BLaER1 treated with 17β-estradiol and CSF1 and Interleukin-3, amounts not matched to agents 10 nM and 100 nM (cell line): ENCODE results near the gene WDR19.

Experiments
- H3K27ac ChIP-seq, 11 experiments: shearing (Covaris generic); formaldehyde crosslinking; 2 replicates each; pipeline ENCODE4 v1.8.1; 2022
- H3K27me3 ChIP-seq, 11 experiments: shearing (Covaris generic); formaldehyde crosslinking; 2 replicates each; pipeline ENCODE4 v1.8.1; 2022
- H3K36me3 ChIP-seq, 11 experiments: shearing (Covaris generic); formaldehyde crosslinking; 2 replicates each; pipeline ENCODE4 v1.8.1; 2022
- H3K4me1 ChIP-seq, 10 experiments: shearing (Covaris generic); formaldehyde crosslinking; 2 replicates each; pipeline ENCODE4 v1.8.1; 2022
- H3K4me2 ChIP-seq, 11 experiments: shearing (Covaris generic); formaldehyde crosslinking; 2 replicates each; pipeline ENCODE4 v1.8.1; 2022
- H3K4me3 ChIP-seq, 10 experiments: shearing (Covaris generic); formaldehyde crosslinking; 2 replicates each; pipeline ENCODE4 v1.8.1; 2022
- H3K9ac ChIP-seq, 11 experiments: shearing (Covaris generic); formaldehyde crosslinking; 2 replicates each; pipeline ENCODE4 v1.8.1; 2022
- H3K9me3 ChIP-seq, 11 experiments: shearing (Covaris generic); formaldehyde crosslinking; replicated peaks in 1 of 11; 2 replicates each; pipeline ENCODE4 v1.8.1; 2022
- H4K20me1 ChIP-seq, 11 experiments: shearing (Covaris generic); formaldehyde crosslinking; 2 replicates each; pipeline ENCODE4 v1.8.1; 2022
- Cebpa-rat ChIP-seq, 11 experiments: shearing (Covaris generic); IDR thresholded peaks; 2 replicates each; pipeline ENCODE4 v1.8.1; 2022

Gene WDR19

GRCh38 chr4:39324897-39325613 is 142.7 kb downstream of the WDR19 start:
- peaks cover 76 to 99% (median 90%) of the 10 kb centered on the region in 11 experiments for H3K36me3 ChIP-seq
- H3K27ac ChIP-seq = no peak overlapping the region
- H3K4me2 ChIP-seq = no peak overlapping the region

GRCh38 chr4:39326468-39326977 is 144.2 kb downstream of the WDR19 start:
- Histone ChIP-seq H3K4me3 (no peak overlapping the region), H3K36me3 (peaks cover 62 to 88% (median 77%) of the 10 kb centered on the region in 11 experiments), H3K9ac (no peak overlapping the region), H3K27me3 (no peaks in the 10 kb centered on the region), H3K4me2 (no peak overlapping the region), H3K27ac (no peak overlapping the region), H3K9me3 (peaks cover 0 to 8% (median 0%) of the 10 kb centered on the region in 11 experiments; a peak in 4 of 22 replicates), H4K20me1 (peaks cover 0 to 12% (median 0%) of the 10 kb centered on the region in 11 experiments; a peak in 4 of 22 replicates), H3K4me1 (no peaks in the 10 kb centered on the region)
- no peak for TF ChIP-seq Cebpa-rat (IDR thresholded peaks at IDR 0.05)

More at GRCh38 chr4:39324897-39325613, 142.7 kb downstream of the WDR19 start:
- Histone ChIP-seq H3K27me3 (no peaks in the 10 kb centered on the region), H3K4me1 (no peaks in the 10 kb centered on the region), H3K4me3 (no peak overlapping the region), H3K9ac (no peak overlapping the region), H3K9me3 (peaks cover 0 to 8% (median 0%) of the 10 kb centered on the region in 11 experiments; a peak in 4 of 22 replicates), H4K20me1 (peaks cover 0 to 12% (median 0%) of the 10 kb centered on the region in 11 experiments; a peak in 3 of 22 replicates)
- TF ChIP-seq Cebpa-rat (IDR thresholded peaks at IDR 0.05) = no peak

- H3K36me3 ChIP-seq = peaks cover 31 to 77% (median 49%) of the 10 kb centered on the region in 11 experiments
- no peak for TF ChIP-seq Cebpa-rat (IDR thresholded peaks at IDR 0.05)
- no peaks in the 10 kb centered on the region for H3K4me1 ChIP-seq
- H3K27ac ChIP-seq = no peak overlapping the region
- H3K4me2 ChIP-seq = no peak overlapping the region
- no peak overlapping the region for H3K4me3 ChIP-seq
- H3K9me3 ChIP-seq = peaks cover 0 to 8% (median 0%) of the 10 kb centered on the region in 11 experiments; a peak in 4 of 22 replicates
- no peak overlapping the region for H3K9ac ChIP-seq
- no peaks in the 10 kb centered on the region for H3K27me3 ChIP-seq
- H4K20me1 ChIP-seq = peaks cover 0 to 12% (median 4%) of the 10 kb centered on the region in 11 experiments; a peak in 8 of 22 replicates
Measured at GRCh38 chr4:39330353-39330752, 148.0 kb downstream of the WDR19 start.

GRCh38 chr4:39331191-39331590 is 148.9 kb downstream of the WDR19 start:
- Histone ChIP-seq H3K9me3 (peaks cover 0 to 8% (median 0%) of the 10 kb centered on the region in 11 experiments; a peak in 4 of 22 replicates), H3K4me1 (no peaks in the 10 kb centered on the region), H3K27me3 (no peaks in the 10 kb centered on the region), H3K4me3 (no peak overlapping the region), H3K9ac (no peak overlapping the region), H4K20me1 (peaks cover 0 to 16% (median 9%) of the 10 kb centered on the region in 11 experiments; a peak in 9 of 22 replicates), H3K36me3 (peaks cover 23 to 77% (median 45%) of the 10 kb centered on the region in 11 experiments; a peak in 21 of 22 replicates), H3K4me2 (no peak overlapping the region), H3K27ac (no peak overlapping the region)
- TF ChIP-seq Cebpa-rat (IDR thresholded peaks at IDR 0.05) = no peak
